GM12875 (cell line): ENCODE measurements around the gene ARFGAP2.

Experiments
- H3K4me3 ChIP-seq: one replicate; pipeline ENCODE4 v1.5.1; 2011; ENCODE audit warnings: low read depth, low read length, control low read depth
- CTCF ChIP-seq: IDR thresholded peaks from 2 replicates; pipeline ENCODE4 v1.5.1; 2011; ENCODE audit warnings: low read depth, mild to moderate bottlenecking, control low read depth, inconsistent platforms, low read length, moderate library complexity, borderline replicate concordance; ENCODE audit not compliant: insufficient read depth

ARFGAP2 gene

DNA sequence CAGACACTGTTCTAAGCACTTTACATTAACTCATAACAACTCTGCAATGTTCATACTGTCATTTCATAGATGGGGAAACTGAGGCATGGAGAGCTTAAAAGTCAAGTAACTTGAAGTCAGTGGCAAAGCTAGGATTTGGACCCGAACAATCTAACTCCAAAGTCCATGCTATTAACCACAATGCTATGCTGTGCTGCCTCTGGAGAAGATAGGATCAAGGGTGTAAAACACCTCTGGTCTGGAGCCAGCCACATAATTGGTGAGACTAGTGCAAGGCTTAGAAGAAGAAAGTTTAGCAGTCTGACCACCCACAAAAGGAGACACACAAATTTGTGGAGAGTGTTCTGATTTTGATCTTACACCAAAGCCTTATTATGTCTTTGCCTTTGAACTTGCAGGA, 43.7 kb downstream of the ARFGAP2 start:
- no peak for TF ChIP-seq CTCF
- no peak overlapping the region for H3K4me3 ChIP-seq

DNA sequence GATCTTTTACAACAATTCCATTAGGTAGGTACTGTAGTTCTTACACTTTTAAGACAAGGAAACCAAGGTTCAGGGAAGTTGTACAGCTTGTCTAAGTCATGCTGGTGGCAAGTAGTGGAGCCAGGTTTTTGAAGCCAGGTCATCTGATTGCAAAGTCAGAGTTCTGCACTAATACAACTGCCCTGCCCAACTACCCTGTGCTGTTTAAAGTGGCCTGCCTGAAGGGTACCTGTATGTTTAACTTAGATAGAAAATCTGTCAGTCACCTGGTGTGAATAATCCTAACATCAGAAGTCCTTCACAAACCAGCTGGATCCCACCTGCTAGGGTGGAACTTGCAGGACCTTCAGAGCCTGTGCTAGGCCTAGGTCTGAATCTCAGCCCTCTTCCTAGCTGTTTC, 44.2 kb downstream of the ARFGAP2 start:
- no peak for TF ChIP-seq CTCF
- H3K4me3 ChIP-seq: no peak overlapping the region

DNA sequence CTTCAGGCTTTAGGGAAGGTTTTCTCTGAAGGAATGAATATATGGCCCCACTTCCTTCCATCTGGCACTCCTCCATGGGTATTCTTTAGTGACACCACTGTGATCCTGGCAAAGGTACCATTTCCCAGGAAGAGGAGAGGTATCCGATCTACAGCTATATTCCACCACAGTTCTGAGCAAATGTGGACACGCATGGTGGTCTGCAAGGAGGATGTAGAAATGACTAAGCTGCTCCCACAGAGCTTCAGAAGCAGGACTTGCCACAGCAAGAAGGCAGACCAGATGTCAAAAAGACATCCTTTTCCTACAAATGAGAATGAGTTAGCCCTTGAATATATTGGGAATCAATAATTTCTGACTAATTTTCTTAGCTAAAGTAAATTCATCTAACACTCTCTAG, 45.5 kb downstream of the ARFGAP2 start:
- no peak for TF ChIP-seq CTCF
- no peak overlapping the region for H3K4me3 ChIP-seq

DNA sequence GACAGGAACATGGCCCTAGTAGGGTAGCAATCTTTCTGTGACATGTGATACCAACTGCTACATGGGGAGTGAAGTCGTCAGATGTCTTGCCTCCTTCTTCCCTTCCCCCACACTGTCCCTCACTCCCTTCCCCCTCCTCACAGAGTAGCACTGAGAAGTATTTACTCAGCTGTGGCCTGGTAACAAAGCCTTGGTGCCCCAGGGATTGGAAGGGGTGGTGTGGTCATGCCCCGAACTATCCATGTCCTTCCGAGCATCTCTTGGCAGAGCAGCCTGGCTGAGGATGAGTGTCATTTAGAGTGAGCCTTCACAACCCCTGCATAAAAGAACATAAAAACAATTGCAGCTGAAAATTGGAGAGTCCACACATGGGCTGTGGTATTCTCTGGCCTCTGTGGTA, 46.1 kb downstream of the ARFGAP2 start:
- no peak for TF ChIP-seq CTCF

GRCh38 chr11:47127213-47127612, 49.5 kb downstream of the ARFGAP2 start:
- no peak for TF ChIP-seq CTCF
- no peak overlapping the region for H3K4me3 ChIP-seq

More for the DNA sequence above, 46.1 kb downstream of the ARFGAP2 start:
- H3K4me3 ChIP-seq: no peak overlapping the region

GRCh38 chr11:47125083-47125482, 51.6 kb downstream of the ARFGAP2 start:
- H3K4me3 ChIP-seq: no peak overlapping the region
- TF ChIP-seq CTCF: no peak

GRCh38 chr11:47124675-47125074, 52.0 kb downstream of the ARFGAP2 start:
- H3K4me3 ChIP-seq: no peak overlapping the region
- no peak for TF ChIP-seq CTCF
